ENCODE results near the gene SPACDR.

The SPACDR gene

GRCh38 chr7:100466653-100467605 is 2.9 kb upstream of the SPACDR start:
- CTCF ChIA-PET: interaction anchor here (1.0 to 4.8 kb wide), 3 partner anchors 14 to 122 kb away, joined by 3 to 46 read pairs (median 3); no protein-coding TSS in a partner anchor
- no peak for DNase-seq (ENCODE audit: extremely low spot score)
- no peak for TF ChIP-seq CTCF (IDR thresholded peaks at IDR 0.05; ENCODE audit: control extremely low read depth, extremely low read depth, low read depth, missing control alignments)
- POLR2A ChIA-PET: interaction anchor here (0.6 kb wide), 1 partner anchor 169 kb away, joined by 6 read pairs; no protein-coding TSS in a partner anchor

GRCh38 chr7:100465702-100466311 is 1.7 kb upstream of the SPACDR start:
- ChIA-PET CTCF (interaction anchor here (0.7 to 4.1 kb wide), 6 partner anchors 9 to 123 kb away, joined by 3 to 20 read pairs (median 6); no protein-coding TSS in a partner anchor), POLR2A (interaction anchor here (1.0 kb wide), 1 partner anchor 12 kb away, joined by 4 read pairs; no protein-coding TSS in a partner anchor)
- DNase-seq (ENCODE audit: extremely low spot score): peak; percentile 47
- TF ChIP-seq CTCF (IDR thresholded peaks at IDR 0.05; ENCODE audit: control extremely low read depth, extremely low read depth, low read depth, missing control alignments): no peak

GRCh38 chr7:100465299-100465698 is 1.2 kb upstream of the SPACDR start:
- TF ChIP-seq CTCF (IDR thresholded peaks at IDR 0.05; ENCODE audit: control extremely low read depth, extremely low read depth, low read depth, missing control alignments): no peak
- no peak for DNase-seq (ENCODE audit: extremely low spot score)
- POLR2A ChIA-PET: interaction anchor here (0.7 to 1.0 kb wide), 2 partner anchors 12 to 57 kb away, joined by 4 to 6 read pairs; no protein-coding TSS in a partner anchor
- CTCF ChIA-PET: interaction anchor here (1.1 to 4.1 kb wide), 5 partner anchors 8 to 124 kb away, joined by 3 to 20 read pairs (median 6); no protein-coding TSS in a partner anchor

GRCh38 chr7:100464791-100465190 is 731 bp upstream of the SPACDR start:
- POLR2A ChIA-PET: interaction anchor here (0.7 kb wide), 1 partner anchor 57 kb away, joined by 6 read pairs; no protein-coding TSS in a partner anchor
- TF ChIP-seq CTCF (IDR thresholded peaks at IDR 0.05; ENCODE audit: control extremely low read depth, extremely low read depth, low read depth, missing control alignments): no peak
- DNase-seq (ENCODE audit: extremely low spot score): no peak
- CTCF ChIA-PET: interaction anchor here (1.6 to 4.1 kb wide), 4 partner anchors 8 to 95 kb away, joined by 5 to 20 read pairs (median 7); no protein-coding TSS in a partner anchor

GRCh38 chr7:100457033-100457432 is 7.0 kb downstream of the SPACDR start:
- POLR2A ChIA-PET: interaction anchor here (0.6 kb wide), 1 partner anchor 95 kb away, joined by 5 read pairs; no protein-coding TSS in a partner anchor
- TF ChIP-seq CTCF (IDR thresholded peaks at IDR 0.05; ENCODE audit: control extremely low read depth, extremely low read depth, low read depth, missing control alignments): no peak
- CTCF ChIA-PET: interaction anchor here (0.8 to 8.2 kb wide), 3 partner anchors 9 to 12 kb away, joined by 3 to 46 read pairs (median 5); no protein-coding TSS in a partner anchor
- DNase-seq (ENCODE audit: extremely low spot score): no peak

GRCh38 chr7:100456562-100456961 is 7.5 kb downstream of the SPACDR start:
- POLR2A ChIA-PET: interaction anchor here (0.6 kb wide), 1 partner anchor 95 kb away, joined by 5 read pairs; no protein-coding TSS in a partner anchor
- TF ChIP-seq CTCF (IDR thresholded peaks at IDR 0.05; ENCODE audit: control extremely low read depth, extremely low read depth, low read depth, missing control alignments): no peak
- CTCF ChIA-PET: interaction anchor here (1.6 to 8.2 kb wide), 2 partner anchors 9 to 13 kb away, joined by 5 to 46 read pairs; no protein-coding TSS in a partner anchor
- no peak for DNase-seq (ENCODE audit: extremely low spot score)

Measured in GM10248 (cell line).